B cell (primary cell): Measurements from ENCODE around the gene ZNF814.

Experiments
- EZH2 ChIP-seq: IDR thresholded peaks from 2 replicates; pipeline ENCODE4 v1.6.1; 2012; ENCODE audit warnings: borderline replicate concordance, low read depth, mild to moderate bottlenecking, moderate library complexity, low read length; ENCODE audit not compliant: insufficient read depth, poor library complexity, severe bottlenecking
- TF ChIP-seq, protein P1 (sequence below): fragments of 200-600 bp; IDR thresholded peaks from one replicate; pipeline ENCODE4 v1.8.0; 2022; ENCODE audit warnings: antibody characterized with exemption, mild to moderate bottlenecking

DNA sequence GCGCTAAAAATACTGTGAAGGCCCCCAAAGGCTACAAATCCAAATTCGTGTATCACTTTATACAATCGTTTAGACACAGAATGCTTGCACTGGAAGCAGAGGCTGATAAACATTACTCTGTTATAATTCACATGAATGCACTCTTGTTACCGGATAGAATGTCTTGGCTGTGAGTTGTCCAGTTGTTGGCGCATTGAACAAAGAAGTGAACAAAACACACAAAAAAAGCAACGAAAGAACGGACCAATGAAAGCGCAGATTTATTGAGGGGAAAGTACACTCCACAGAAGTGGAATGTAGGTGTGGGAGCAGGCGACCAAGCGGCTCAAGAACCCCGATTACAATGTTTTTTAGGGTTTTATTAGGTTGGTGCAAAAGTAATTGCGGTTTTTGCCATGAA is 46.9 kb upstream of the ZNF814 start:
- TF ChIP-seq, protein P1, sequence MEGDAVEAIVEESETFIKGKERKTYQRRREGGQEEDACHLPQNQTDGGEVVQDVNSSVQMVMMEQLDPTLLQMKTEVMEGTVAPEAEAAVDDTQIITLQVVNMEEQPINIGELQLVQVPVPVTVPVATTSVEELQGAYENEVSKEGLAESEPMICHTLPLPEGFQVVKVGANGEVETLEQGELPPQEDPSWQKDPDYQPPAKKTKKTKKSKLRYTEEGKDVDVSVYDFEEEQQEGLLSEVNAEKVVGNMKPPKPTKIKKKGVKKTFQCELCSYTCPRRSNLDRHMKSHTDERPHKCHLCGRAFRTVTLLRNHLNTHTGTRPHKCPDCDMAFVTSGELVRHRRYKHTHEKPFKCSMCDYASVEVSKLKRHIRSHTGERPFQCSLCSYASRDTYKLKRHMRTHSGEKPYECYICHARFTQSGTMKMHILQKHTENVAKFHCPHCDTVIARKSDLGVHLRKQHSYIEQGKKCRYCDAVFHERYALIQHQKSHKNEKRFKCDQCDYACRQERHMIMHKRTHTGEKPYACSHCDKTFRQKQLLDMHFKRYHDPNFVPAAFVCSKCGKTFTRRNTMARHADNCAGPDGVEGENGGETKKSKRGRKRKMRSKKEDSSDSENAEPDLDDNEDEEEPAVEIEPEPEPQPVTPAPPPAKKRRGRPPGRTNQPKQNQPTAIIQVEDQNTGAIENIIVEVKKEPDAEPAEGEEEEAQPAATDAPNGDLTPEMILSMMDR = no peak
- no peak for TF ChIP-seq EZH2
